ENCODE results near the gene YKT6. TPM values are rescaled to one million over a fixed set of nuclear protein-coding genes. Genes with fewer than 3 reads are reported as not detected.

The YKT6 gene
- total RNA-seq, 4 donors from 2014 or later, result 46.6 to 80.1 (median 68.0) TPM

GRCh38 chr7:44184873-44185446 is 15.8 kb upstream of the YKT6 start:
- Histone ChIP-seq H3K9me3 (peaks cover 0 to 3% of the 10 kb centered on the region in 2 donors), H3K4me3 (no peak overlapping the region), H3K4me1 (no peaks in the 10 kb centered on the region), H3K36me3 (no peaks in the 10 kb centered on the region), H3K27ac (no peak overlapping the region), H3K27me3 (peaks cover 6% of the 10 kb centered on the region)
- TF ChIP-seq CTCF (IDR thresholded peaks at IDR 0.05) (no peak), POLR2A (IDR thresholded peaks at IDR 0.05) (no peak), EP300 (IDR thresholded peaks at IDR 0.05; ENCODE audit: low read depth) (no peak), POLR2AphosphoS5 (IDR thresholded peaks at IDR 0.05) (no peak)
- WGBS, 2 donors (ENCODE audit: low coverage in 1 of 2), result 73 to 77% methylated on average over 2 of the region's 2 CpGs
- in situ Hi-C loops (cut with MboI; ENCODE audit: low pct_ligation_motif_present in 1 of 4, low pct_unique_long_range_greater_than_20kb in 1 of 4, low sequenced_read_pairs in 3 of 4), result no loop called here
- DNase-seq, result no peak
- intact Hi-C loops (cut with DNase I; ENCODE audit: low total_unique reads), result no loop called here

DNA sequence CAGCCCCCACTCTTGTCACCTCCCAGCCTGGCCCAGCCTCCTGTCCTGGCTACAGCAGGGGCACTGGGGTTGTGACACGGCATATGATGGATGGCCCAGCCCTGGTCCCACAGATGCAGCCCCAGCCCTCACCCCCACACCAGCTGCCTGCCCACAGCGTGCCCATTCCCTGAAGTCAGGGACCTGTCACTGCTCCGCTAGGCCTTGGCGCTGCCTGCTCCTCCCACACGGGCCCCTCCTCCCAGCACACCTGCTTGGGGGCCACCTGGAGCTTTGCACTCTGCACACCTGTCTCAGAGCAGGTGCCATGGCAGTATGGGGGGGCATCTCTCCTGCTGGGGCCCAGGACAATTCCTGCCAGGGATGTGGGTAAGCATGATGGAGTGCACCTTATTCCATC is 15.0 kb upstream of the YKT6 start:
- H3K27me3 ChIP-seq, result peaks cover 6% of the 10 kb centered on the region
- H3K9me3 ChIP-seq, result peaks cover 0 to 3% of the 10 kb centered on the region in 2 donors
- in situ Hi-C loops (cut with MboI; ENCODE audit: low pct_ligation_motif_present in 1 of 4, low pct_unique_long_range_greater_than_20kb in 1 of 4, low sequenced_read_pairs in 3 of 4), result no loop called here
- intact Hi-C loops (cut with DNase I; ENCODE audit: low total_unique reads), result no loop called here
- no peaks in the 10 kb centered on the region for H3K36me3 ChIP-seq
- H3K4me3 ChIP-seq, result no peak overlapping the region
- DNase-seq, result no peak
- H3K27ac ChIP-seq, result no peak overlapping the region
- H3K4me1 ChIP-seq, result no peaks in the 10 kb centered on the region
- 63% methylated on average over 4 of the region's 5 CpGs; no CpG with 5 or more reads in 1 of the 2 donors for WGBS, 2 donors (ENCODE audit: low coverage in 1 of 2)
- no peak for TF ChIP-seq POLR2AphosphoS5 (IDR thresholded peaks at IDR 0.05)
- no peak for TF ChIP-seq POLR2A (IDR thresholded peaks at IDR 0.05)
- no peak for TF ChIP-seq CTCF (IDR thresholded peaks at IDR 0.05)
- no peak for TF ChIP-seq EP300 (IDR thresholded peaks at IDR 0.05; ENCODE audit: low read depth)

- in situ Hi-C loops (cut with MboI; ENCODE audit: low pct_ligation_motif_present in 1 of 4, low pct_unique_long_range_greater_than_20kb in 1 of 4, low sequenced_read_pairs in 3 of 4) (no loop called here), intact Hi-C loops (cut with DNase I; ENCODE audit: low total_unique reads) (no loop called here)
- Histone ChIP-seq H3K27ac (no peak overlapping the region), H3K36me3 (no peaks in the 10 kb centered on the region), H3K9me3 (peaks cover 0 to 3% of the 10 kb centered on the region in 2 donors), H3K4me3 (no peak overlapping the region), H3K27me3 (peaks cover 6% of the 10 kb centered on the region), H3K4me1 (no peaks in the 10 kb centered on the region)
- TF ChIP-seq POLR2AphosphoS5 (IDR thresholded peaks at IDR 0.05) (no peak), EP300 (IDR thresholded peaks at IDR 0.05; ENCODE audit: low read depth) (no peak), CTCF (IDR thresholded peaks at IDR 0.05) (no peak), POLR2A (IDR thresholded peaks at IDR 0.05) (no peak)
- no peak for DNase-seq
- 70% methylated on average over 5 of the region's 5 CpGs; no CpG with 5 or more reads in 1 of the 2 donors for WGBS, 2 donors (ENCODE audit: low coverage in 1 of 2)
Measured at GRCh38 chr7:44186736-44187135, 14.0 kb upstream of the YKT6 start.

- TF ChIP-seq CTCF (IDR thresholded peaks at IDR 0.05) (no peak), POLR2AphosphoS5 (IDR thresholded peaks at IDR 0.05) (no peak), EP300 (IDR thresholded peaks at IDR 0.05; ENCODE audit: low read depth) (no peak), POLR2A (IDR thresholded peaks at IDR 0.05) (no peak)
- H3K27me3 ChIP-seq, result peaks cover 2% of the 10 kb centered on the region
- no peaks in the 10 kb centered on the region for H3K36me3 ChIP-seq
- no peaks in the 10 kb centered on the region for H3K4me1 ChIP-seq
- no peak overlapping the region for H3K27ac ChIP-seq
- H3K9me3 ChIP-seq, result peaks cover 0 to 3% of the 10 kb centered on the region in 2 donors
- H3K4me3 ChIP-seq, result no peak overlapping the region
- in situ Hi-C loops (cut with MboI; ENCODE audit: low pct_ligation_motif_present in 1 of 4, low pct_unique_long_range_greater_than_20kb in 1 of 4, low sequenced_read_pairs in 3 of 4) (no loop called here), intact Hi-C loops (cut with DNase I; ENCODE audit: low total_unique reads) (no loop called here)
- 61% methylated on average over 9 of the region's 9 CpGs; no CpG with 5 or more reads in 1 of the 2 donors for WGBS, 2 donors (ENCODE audit: low coverage in 1 of 2)
- DNase-seq, result no peak
Measured at GRCh38 chr7:44187636-44188416, 13.0 kb upstream of the YKT6 start.

Data from transverse colon (tissue), 4 donors.